ENCODE data around the gene TAF3.
"Not testable (repeated sequence)": the region's sequence is repeated elsewhere in the genome, so short reads cannot be mapped to it uniquely, and the experiment has no call there.

Gene TAF3, protein sequence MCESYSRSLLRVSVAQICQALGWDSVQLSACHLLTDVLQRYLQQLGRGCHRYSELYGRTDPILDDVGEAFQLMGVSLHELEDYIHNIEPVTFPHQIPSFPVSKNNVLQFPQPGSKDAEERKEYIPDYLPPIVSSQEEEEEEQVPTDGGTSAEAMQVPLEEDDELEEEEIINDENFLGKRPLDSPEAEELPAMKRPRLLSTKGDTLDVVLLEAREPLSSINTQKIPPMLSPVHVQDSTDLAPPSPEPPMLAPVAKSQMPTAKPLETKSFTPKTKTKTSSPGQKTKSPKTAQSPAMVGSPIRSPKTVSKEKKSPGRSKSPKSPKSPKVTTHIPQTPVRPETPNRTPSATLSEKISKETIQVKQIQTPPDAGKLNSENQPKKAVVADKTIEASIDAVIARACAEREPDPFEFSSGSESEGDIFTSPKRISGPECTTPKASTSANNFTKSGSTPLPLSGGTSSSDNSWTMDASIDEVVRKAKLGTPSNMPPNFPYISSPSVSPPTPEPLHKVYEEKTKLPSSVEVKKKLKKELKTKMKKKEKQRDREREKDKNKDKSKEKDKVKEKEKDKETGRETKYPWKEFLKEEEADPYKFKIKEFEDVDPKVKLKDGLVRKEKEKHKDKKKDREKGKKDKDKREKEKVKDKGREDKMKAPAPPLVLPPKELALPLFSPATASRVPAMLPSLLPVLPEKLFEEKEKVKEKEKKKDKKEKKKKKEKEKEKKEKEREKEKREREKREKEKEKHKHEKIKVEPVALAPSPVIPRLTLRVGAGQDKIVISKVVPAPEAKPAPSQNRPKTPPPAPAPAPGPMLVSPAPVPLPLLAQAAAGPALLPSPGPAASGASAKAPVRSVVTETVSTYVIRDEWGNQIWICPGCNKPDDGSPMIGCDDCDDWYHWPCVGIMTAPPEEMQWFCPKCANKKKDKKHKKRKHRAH

DNA sequence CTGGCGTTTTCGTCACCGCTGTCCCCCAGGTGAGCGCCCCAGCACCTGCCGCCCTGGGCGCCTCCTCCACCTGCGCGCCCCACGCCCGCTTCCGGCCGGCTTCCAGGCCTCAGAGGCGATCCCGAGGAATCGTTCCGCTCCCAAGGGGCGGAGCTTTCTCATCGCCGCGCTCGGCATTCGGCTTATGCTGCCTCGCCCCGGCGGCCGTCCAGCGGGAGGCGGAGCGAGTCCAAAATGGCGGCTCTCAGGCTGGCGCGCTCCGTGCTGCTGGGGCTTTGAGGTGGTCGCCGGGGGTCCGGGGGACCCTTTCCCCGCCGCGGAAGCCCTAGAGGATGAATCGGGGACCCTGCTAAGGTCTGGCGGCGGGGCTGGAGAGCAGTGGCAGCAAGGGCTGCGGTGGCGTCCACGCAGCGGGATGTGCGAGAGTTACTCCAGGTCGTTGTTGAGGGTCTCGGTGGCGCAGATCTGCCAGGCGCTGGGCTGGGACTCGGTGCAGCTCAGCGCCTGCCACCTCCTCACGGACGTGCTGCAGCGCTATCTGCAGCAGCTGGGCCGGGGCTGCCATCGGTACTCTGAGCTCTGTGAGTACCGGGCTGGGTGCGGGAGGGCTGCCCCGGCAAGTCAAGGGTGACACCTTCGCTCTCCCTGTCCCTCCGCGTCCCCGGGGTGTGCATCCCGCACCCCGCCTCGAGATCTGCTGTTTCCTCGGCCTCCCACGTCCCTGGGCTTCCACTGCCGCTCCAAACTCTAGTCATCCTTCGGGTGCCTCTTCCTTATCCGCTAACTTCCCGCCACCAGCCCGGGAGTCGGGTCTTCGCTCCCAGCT is at the start of gene TAF3:
TAF3 (plus strand) TSS at position 211 of the 826 bp plus-strand sequence; CDS start at position 416, 205 bp downstream.
- H3K4me3 ChIP-seq (ENCODE audit: low read depth, low read length) = peak within 1 kb of the TSS; percentile 98

GRCh38 chr10:7773845-7774801 is 44.2 kb upstream of the TAF3 start:
- TF ChIP-seq, protein P1, sequence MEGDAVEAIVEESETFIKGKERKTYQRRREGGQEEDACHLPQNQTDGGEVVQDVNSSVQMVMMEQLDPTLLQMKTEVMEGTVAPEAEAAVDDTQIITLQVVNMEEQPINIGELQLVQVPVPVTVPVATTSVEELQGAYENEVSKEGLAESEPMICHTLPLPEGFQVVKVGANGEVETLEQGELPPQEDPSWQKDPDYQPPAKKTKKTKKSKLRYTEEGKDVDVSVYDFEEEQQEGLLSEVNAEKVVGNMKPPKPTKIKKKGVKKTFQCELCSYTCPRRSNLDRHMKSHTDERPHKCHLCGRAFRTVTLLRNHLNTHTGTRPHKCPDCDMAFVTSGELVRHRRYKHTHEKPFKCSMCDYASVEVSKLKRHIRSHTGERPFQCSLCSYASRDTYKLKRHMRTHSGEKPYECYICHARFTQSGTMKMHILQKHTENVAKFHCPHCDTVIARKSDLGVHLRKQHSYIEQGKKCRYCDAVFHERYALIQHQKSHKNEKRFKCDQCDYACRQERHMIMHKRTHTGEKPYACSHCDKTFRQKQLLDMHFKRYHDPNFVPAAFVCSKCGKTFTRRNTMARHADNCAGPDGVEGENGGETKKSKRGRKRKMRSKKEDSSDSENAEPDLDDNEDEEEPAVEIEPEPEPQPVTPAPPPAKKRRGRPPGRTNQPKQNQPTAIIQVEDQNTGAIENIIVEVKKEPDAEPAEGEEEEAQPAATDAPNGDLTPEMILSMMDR (IDR thresholded peaks at IDR 0.05; ENCODE audit: low read depth, low read length) = no peak
- no peak overlapping the region for H3K4me3 ChIP-seq (ENCODE audit: low read depth, low read length)

More for the DNA sequence above, at the start of gene TAF3:
- TF ChIP-seq, protein P1 (IDR thresholded peaks at IDR 0.05; ENCODE audit: low read depth, low read length) = no peak

DNA sequence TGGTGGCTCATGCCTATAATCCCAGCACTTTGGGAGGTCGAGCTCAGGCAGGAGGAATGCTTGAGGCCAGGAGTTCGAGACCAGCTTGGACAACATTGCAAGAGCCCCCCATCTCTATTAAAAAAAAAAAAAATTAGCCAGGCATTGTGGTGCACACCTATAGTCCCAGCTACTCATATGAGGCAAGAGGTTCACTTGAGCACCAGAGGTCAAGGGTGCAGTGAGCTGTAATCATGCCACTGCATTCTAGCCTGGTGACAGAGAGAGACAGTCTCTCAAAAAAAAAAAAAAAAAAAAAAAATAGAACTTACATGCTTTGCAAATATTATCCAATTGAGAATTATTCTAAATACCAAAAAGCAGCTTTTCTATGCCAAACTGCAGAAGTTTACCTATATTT is 41.5 kb upstream of the TAF3 start:
- H3K4me3 ChIP-seq (ENCODE audit: low read depth, low read length) = no peak overlapping the region
- TF ChIP-seq, protein P1 (IDR thresholded peaks at IDR 0.05; ENCODE audit: low read depth, low read length) = no peak

DNA sequence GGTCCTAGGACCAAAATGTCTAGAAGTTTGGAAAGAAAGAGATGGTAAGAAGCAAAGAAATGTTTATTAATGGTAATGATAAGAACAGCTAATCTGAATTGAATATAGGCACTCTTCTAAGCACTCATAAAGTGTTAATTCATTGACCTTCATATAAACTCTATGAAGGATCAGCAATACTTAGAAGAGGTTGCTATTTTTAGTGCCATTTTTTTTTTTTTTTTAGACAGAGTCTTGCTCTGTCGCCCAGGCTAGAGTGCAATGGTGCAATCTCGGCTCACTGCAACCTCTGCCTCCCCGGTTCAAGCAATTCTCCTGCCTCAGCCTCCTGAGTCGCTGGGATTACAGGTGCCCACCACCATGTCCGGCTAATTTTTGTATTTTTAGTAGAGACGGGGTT is 36.1 kb upstream of the TAF3 start:
- not testable (repeated sequence) for H3K4me3 ChIP-seq (ENCODE audit: low read depth, low read length)

- peak overlapping the region; percentile 97 for H3K4me3 ChIP-seq (ENCODE audit: low read depth, low read length)
These were observed 31.9 kb upstream of the TAF3 start for GRCh38 chr10:7786430-7786829.

DNA sequence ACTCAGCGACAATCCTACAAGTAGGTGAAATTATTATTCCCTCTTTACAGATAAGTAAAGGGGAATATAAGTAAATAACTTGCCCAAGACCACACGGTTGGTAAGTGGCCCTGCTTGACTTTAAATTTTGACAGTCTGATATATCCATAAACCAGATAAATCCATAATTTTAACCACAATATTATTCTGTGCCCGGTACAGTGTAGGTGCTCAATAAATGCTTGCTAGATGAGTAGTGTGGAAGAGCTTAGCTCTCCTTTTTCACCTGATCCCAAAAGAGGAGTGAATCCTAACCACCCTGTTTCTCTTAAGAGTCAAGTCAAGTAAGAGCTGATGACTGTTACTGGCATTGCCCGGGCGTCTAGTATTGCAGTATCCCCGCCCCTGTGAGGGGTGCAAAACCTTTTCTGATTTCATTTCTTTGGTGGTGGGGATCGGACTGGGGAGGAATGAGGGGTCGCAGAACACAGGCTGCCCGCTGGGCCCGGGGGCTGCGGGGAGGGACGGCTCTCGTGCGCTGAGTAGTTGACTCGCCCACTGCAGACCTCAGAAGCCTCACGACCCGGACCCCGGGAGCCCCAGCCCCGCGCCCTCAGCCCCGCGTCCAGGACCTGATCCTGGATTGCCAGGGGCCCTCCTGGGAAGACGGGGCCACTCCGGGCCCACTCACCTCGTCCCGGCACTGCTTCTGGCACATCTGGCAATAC is 31.0 kb upstream of the TAF3 start:
- TF ChIP-seq, protein P1 (IDR thresholded peaks at IDR 0.05; ENCODE audit: low read depth, low read length) = no peak
- H3K4me3 ChIP-seq (ENCODE audit: low read depth, low read length) = peak overlapping the region; percentile 97

More at GRCh38 chr10:7786430-7786829, 31.9 kb upstream of the TAF3 start:
- TF ChIP-seq, protein P1 (IDR thresholded peaks at IDR 0.05; ENCODE audit: low read depth, low read length) = no peak
